ENCODE results near the gene P2RY2.

GRCh38 chr11:73259406-73260126 is 41.5 kb downstream of the P2RY2 start:
- TF ChIP-seq POLR2AphosphoS5 (IDR thresholded peaks at IDR 0.05; ENCODE audit: low read depth, low read length): no peak
- TF ChIP-seq POLR2A (IDR thresholded peaks at IDR 0.05; ENCODE audit: low read depth, low read length): no peak
- no peak for TF ChIP-seq POU2F2 (IDR thresholded peaks at IDR 0.05; ENCODE audit: low read depth, low read length)
- no peak for TF ChIP-seq TAF1 (IDR thresholded peaks at IDR 0.05; ENCODE audit: low read depth, low read length)
- no peak for TF ChIP-seq SPI1 (IDR thresholded peaks at IDR 0.05; ENCODE audit: low read depth, low read length)
